ENCODE measurements around the gene HOXA2.

Gene HOXA2

GRCh38 chr7:27131390-27131819, 28.9 kb upstream of the HOXA2 start:
- TF ChIP-seq CTCF (IDR thresholded peaks at IDR 0.05), result no peak

GRCh38 chr7:27130540-27131389, 28.3 kb upstream of the HOXA2 start, which contains the start of gene HOXA4:
TSS of gene HOXA4 (minus strand) at chr7:27130757. CDS start at chr7:27130733, 24 bp downstream.
- no peak for TF ChIP-seq CTCF (IDR thresholded peaks at IDR 0.05)

GRCh38 chr7:27129729-27130539, 27.5 kb upstream of the HOXA2 start:
- TF ChIP-seq CTCF (IDR thresholded peaks at IDR 0.05), result no peak

- no peak for TF ChIP-seq CTCF (IDR thresholded peaks at IDR 0.05)
These were observed 26.6 kb upstream of the HOXA2 start for GRCh38 chr7:27128776-27129728.

GRCh38 chr7:27128034-27128433, 25.6 kb upstream of the HOXA2 start:
- TF ChIP-seq CTCF (IDR thresholded peaks at IDR 0.05), result no peak

GRCh38 chr7:27126596-27127327, 24.3 kb upstream of the HOXA2 start:
- no peak for TF ChIP-seq CTCF (IDR thresholded peaks at IDR 0.05)
